Heart right ventricle (tissue), 16 donors: ENCODE results near the gene PRDM11. TPM values are rescaled to one million over a fixed set of nuclear protein-coding genes. Genes with fewer than 3 reads are reported as not detected.
A peak's percentile ranks its signal among the peaks of the same experiment; 100 is the strongest.

Source experiments
- ATAC-seq, 8 donors: fragments of 200-7000 bp; cut with Tn5 transposase; one replicate each; pipeline ENCODE4 v1.9.1; 2020; ENCODE audit warnings: mild to moderate bottlenecking in 8 of 8, moderate library complexity in 8 of 8, moderate number of reproducible peaks in 1 of 8
- DNase-seq, 2 donors: peaks; one replicate each; pipeline ENCODE4 v3.0.0-alpha.2; 2020
- H3K27ac ChIP-seq, 10 donors: fragments of 200-600 bp; sonication (generic) in 2 of 10; one replicate each; pipeline versions ENCODE4 v1.5.0 to v1.8.0; 2020 to 2022; ENCODE audit warnings: mild to moderate bottlenecking in 3 of 10
- H3K27me3 ChIP-seq, 7 donors: fragments of 200-600 bp; one replicate each; pipeline ENCODE4 v1.8.0; 2021 to 2022; ENCODE audit warnings: mild to moderate bottlenecking in 2 of 7
- H3K36me3 ChIP-seq, 9 donors: fragments of 200-600 bp; sonication (generic) in 1 of 9; one replicate each; pipeline versions ENCODE4 v1.5.0 to v1.8.0; 2020 to 2022; ENCODE audit warnings: mild to moderate bottlenecking in 2 of 9
- H3K4me1 ChIP-seq, 9 donors: fragments of 200-600 bp; sonication (generic) in 1 of 9; one replicate each; pipeline versions ENCODE4 v1.5.0 to v1.8.0; 2020 to 2022; ENCODE audit warnings: mild to moderate bottlenecking in 4 of 9
- H3K4me3 ChIP-seq, 10 donors: fragments of 200-600 bp; sonication (generic) in 2 of 10; one replicate each; pipeline versions ENCODE4 v1.5.0 to v1.8.0; 2020 to 2022; ENCODE audit warnings: mild to moderate bottlenecking in 7 of 10, moderate library complexity in 2 of 10
- H3K9me3 ChIP-seq, 11 donors: fragments of 200-600 bp in 10 of 11; sonication (generic) in 2 of 11; one replicate each; pipeline versions ENCODE4 v1.5.0 to v1.8.0; 2013 to 2022; ENCODE audit warnings: mild to moderate bottlenecking in 2 of 11, control low read depth in 1 of 11, moderate library complexity in 1 of 11
- CTCF ChIP-seq, 9 donors: fragments of 200-600 bp; sonication (generic) in 2 of 9; IDR thresholded peaks; one replicate each; pipeline versions ENCODE4 v1.5.0 to v1.8.0; 2021 to 2022; ENCODE audit warnings: antibody characterized with exemption in 9 of 9, mild to moderate bottlenecking in 5 of 9, moderate library complexity in 1 of 9
- WGBS, 2 donors: extraction: QIAGEN DNeasy Blood & Tissue Kit; methylation state at CpG; one replicate each; pipeline ENCODE4 v1.1.7; 2013; ENCODE audit warnings: inconsistent platforms in 1 of 2; 5-methylcytosine and 5-hydroxymethylcytosine counted together
- intact Hi-C, 10 donors: fragments of 100-400 bp; cut with DNase I; formaldehyde crosslinking; loops; one replicate each; pipeline versions ENCODE4 v1.11.1 to v1.14.2; 2022
- polyA plus RNA-seq, 2 donors: library from polyadenylated mRNA; stranded (reverse); fragments of 200-250 nt; gene quantifications; one replicate each; pipeline ENCODE4 v1.2.3, GENCODE V29; 2013
- total RNA-seq, 10 donors: library from RNA; stranded (reverse); fragmentation: NEBNext Ultra II Directional in 3 of 10; extraction: Animal tissue kit (Norgen Biotek cat#: 25700) in 3 of 10; gene quantifications; one replicate each; pipeline versions ENCODE4 v1.2.1 to v1.2.4, GENCODE V29; 2021 to 2023
- donor health status: Arrhythmogenic right ventricular cardiomyopathy.
- donor health status: ischemic (EF 13 %, LVEDD 7.1; RV severe dilation, severe dysfunction).
- donor health status: healthy with polysubstance abuse.
- donor health status: DM: no; HTN: yes; CAD: no.
- donor health status: DM: no; HTN: no; CAD: no.
- donor health status: ischemic (EF 25% LVEDD 6.9; RV normal size, moderate dysfunction).
- donor health status: ischemic (EF 25% LVEDD 5.7; RV mildly dilated, moderate dysfunction).
- donor health status: healthy.
- donor health status: DM: yes; HTN: yes; CAD: no.
- donor health status: Ischemic cardiomyopathy.
- donor health status: ischemic (EF 35%, LVEDD 5.7; RV mildly dilated, moderate dysfunction).
- donor health status: nonischemic (EF 11% LVEDD 7.7; RV severe dilation, severe dysfunction).
- donor health status: DM: yes; HTN: yes; CAD: no.
- donor health status: PGD.
- donor health status: ischemic (EF 29% LVEDD 5.4; RV normal size, mild dysfunction).
- donor health status: nonischemic (EF 23%, LVEDD 6.1; RV moderate dilation, normal function).

Gene PRDM11
- total and polyA plus RNA-seq, 12 donors = 4.6 to 22.0 (median 14.8) TPM

DNA sequence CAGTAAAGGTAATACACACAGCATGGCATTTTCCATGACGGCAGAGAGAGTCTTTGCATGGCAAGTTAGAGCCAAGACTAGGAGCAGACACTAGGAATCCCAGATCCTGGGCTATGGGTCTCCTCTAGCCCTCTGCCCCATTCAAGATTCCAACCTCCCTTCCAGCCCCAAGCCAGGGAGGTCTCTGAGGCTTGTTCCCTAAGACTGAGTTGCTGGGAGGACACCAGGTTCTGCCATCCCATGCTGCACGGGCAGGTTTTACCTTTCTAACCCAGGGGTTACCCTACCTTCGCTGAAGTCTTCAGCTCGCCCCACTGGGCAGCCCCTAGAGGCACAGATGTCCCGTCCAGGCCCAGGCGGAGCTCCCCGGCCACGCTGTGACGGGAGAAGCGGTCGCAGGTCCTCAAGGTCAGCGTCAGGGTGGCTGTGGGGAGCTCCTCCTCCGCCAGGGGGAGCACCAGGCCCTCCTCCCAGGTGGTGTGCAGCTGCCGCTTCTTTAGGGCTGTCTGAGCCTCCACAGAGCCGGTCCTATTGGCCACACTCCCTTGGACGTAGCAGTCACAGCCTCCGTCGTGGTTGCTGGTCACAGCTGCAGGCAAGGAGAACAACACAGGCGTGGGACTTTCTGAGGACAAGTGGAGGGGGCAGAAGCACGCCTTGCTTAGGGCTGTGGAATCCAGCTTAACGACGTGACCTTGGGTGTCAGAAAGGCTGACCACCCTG, 105.9 kb downstream of the PRDM11 start:
- H3K27ac ChIP-seq = no peak overlapping the region
- 50 to 54% methylated on average over 22 of the region's 22 CpGs for WGBS, 2 donors
- intact Hi-C loops = loop anchor here in 3 of 10 donors (1.0 to 5.0 kb wide), 2 partner anchors 41 to 80 kb away; no protein-coding TSS in a partner anchor
- ATAC-seq (peak; percentile 76 to 91 (median 86)), DNase-seq (peak; percentile 43 to 73)
- H3K9me3 ChIP-seq = no peaks in the 10 kb centered on the region
- H3K4me3 ChIP-seq = peak overlapping the region in 1 of 10 donors; percentile 17
- H3K4me1 ChIP-seq = peaks cover 0 to 3% (median 0%) of the 10 kb centered on the region in 9 donors
- TF ChIP-seq CTCF (IDR thresholded peaks at IDR 0.05) = peak; percentile 35 to 74 (median 64)
- H3K36me3 ChIP-seq = no peaks in the 10 kb centered on the region
- H3K27me3 ChIP-seq = peaks cover 0 to 7% (median 4%) of the 10 kb centered on the region in 7 donors

- Histone ChIP-seq H3K27ac (no peak overlapping the region), H3K4me3 (no peak overlapping the region), H3K27me3 (peaks cover 0 to 7% (median 4%) of the 10 kb centered on the region in 7 donors), H3K4me1 (peaks cover 0 to 3% (median 0%) of the 10 kb centered on the region in 9 donors), H3K9me3 (no peaks in the 10 kb centered on the region), H3K36me3 (no peaks in the 10 kb centered on the region)
- intact Hi-C loops = loop anchor here in 3 of 10 donors (1.0 to 5.0 kb wide), 2 partner anchors 40 to 79 kb away; no protein-coding TSS in a partner anchor
- WGBS, 2 donors = 58 to 67% methylated on average over 3 of the region's 3 CpGs
- no peak for TF ChIP-seq CTCF (IDR thresholded peaks at IDR 0.05)
- ATAC-seq (no peak), DNase-seq (no peak)
Measured at GRCh38 chr11:45252877-45253276, 106.4 kb downstream of the PRDM11 start.

DNA sequence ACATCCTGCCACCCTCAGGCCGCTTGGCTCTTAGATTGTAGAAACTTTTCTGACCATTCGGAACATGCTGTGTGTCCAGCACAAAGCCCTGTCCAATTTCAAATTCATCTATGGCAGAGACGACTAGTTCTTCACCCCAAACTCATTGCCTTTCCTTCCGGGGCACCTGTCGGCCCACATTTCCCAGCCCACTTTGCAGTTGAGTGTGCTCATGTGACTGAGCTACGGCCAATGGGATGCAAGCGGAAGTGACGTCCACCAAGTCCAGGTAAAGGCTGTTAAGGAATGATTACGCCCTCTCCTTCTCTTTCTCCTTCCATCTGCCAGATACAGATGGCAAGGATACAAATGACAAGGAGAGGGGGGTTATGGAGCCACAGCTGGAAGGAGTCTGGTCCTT, 107.2 kb downstream of the PRDM11 start:
- no peak for ATAC-seq
- intact Hi-C loops = loop anchor here in 2 of 10 donors (5.0 kb wide), 1 partner anchor 79 kb away; no protein-coding TSS in a partner anchor
- no peaks in the 10 kb centered on the region for H3K9me3 ChIP-seq
- 87 to 93% methylated on average over 9 of the region's 9 CpGs for WGBS, 2 donors
- H3K27ac ChIP-seq = no peak overlapping the region
- no peak for DNase-seq
- H3K4me1 ChIP-seq = peaks cover 0 to 3% (median 0%) of the 10 kb centered on the region in 9 donors
- no peak overlapping the region for H3K4me3 ChIP-seq
- no peaks in the 10 kb centered on the region for H3K36me3 ChIP-seq
- H3K27me3 ChIP-seq = peaks cover 0 to 10% (median 4%) of the 10 kb centered on the region in 7 donors
- TF ChIP-seq CTCF (IDR thresholded peaks at IDR 0.05) = no peak

DNA sequence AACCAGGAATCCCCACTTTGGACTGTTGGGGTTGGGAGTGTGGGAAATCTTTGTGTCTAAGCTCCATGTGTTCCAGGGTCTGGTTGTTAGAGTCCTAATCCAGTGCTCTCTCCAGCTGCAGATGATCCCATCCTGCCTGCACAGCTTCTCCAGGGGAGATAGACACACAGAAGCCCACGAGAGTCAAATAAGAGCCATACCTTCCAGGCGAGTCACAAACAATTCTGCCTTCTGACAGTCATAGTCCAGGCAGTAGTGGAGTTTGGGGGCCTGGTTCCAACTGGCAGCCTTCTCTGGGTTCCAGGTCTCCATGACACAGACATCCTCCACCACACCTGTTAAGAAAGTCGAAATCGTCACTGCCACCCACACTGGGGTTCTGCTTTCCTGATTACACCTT, 107.6 kb downstream of the PRDM11 start:
- no peak for DNase-seq
- Histone ChIP-seq H3K36me3 (no peaks in the 10 kb centered on the region), H3K4me1 (peaks cover 0 to 3% (median 0%) of the 10 kb centered on the region in 9 donors), H3K4me3 (no peak overlapping the region), H3K27ac (no peak overlapping the region), H3K9me3 (no peaks in the 10 kb centered on the region), H3K27me3 (peaks cover 0 to 11% (median 4%) of the 10 kb centered on the region in 7 donors)
- no peak for ATAC-seq
- TF ChIP-seq CTCF (IDR thresholded peaks at IDR 0.05) = no peak
- intact Hi-C loops = loop anchor here in 2 of 10 donors (5.0 kb wide), 1 partner anchor 78 kb away; no protein-coding TSS in a partner anchor
- WGBS, 2 donors = 86 to 87% methylated on average over 4 of the region's 4 CpGs
